Measurements from ENCODE around the gene CNTD1. TPM values are rescaled to one million over a fixed set of nuclear protein-coding genes. Genes with fewer than 3 reads are reported as not detected.

Gene CNTD1
- total and polyA plus RNA-seq, 4 donors: 0.33 to 2.1 (median 0.81) TPM; not detected in 1

DNA sequence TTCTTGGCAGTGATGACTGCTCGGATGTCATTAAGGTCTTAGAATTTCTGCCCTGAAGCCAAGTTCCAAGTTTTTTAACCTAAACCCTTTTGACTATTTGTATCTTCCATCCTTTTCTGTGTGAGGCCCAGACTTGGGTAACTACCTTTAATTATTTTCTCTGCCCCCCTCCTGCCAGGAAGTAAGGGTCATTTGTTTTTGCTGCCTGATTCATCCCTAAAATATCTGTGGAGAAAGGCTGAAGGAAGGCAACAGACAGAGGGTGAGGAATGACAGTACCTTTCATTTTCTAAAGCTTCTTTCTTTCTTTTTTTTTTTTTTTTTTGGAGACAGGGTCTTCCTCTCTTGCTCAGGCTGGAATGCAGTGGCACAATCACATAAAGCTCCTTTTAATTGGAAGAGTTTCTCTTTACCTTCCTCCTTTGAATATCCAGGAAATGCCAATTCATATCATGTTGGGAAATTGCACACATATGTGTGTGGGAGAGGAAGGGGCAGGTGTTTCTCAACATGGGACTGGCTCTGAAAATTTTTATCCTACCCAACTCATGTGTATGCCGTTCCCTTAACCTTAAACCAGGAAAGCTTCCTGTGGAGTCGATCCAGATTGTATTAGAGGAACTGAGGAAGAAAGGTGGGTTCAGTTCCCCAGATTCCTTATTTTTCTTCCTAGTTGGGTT lies 24.5 kb upstream of the CNTD1 start:
- Histone ChIP-seq H3K27me3 (ENCODE audit: control insufficient read depth in 1 of 2, insufficient read depth in 2 of 2, low read length in 1 of 2) (no peaks in the 10 kb centered on the region), H3K4me1 (ENCODE audit: control insufficient read depth in 1 of 2, insufficient read depth in 2 of 2, low read length in 2 of 2) (no peaks in the 10 kb centered on the region), H3K4me3 (ENCODE audit: low read length in 2 of 2) (peak overlapping the region in 1 of 2 donors; percentile 70), H3K36me3 (ENCODE audit: control insufficient read depth in 1 of 2, insufficient read depth in 2 of 2, low read length in 1 of 2) (peaks cover 0 to under 1% of the 10 kb centered on the region in 2 donors), H3K9me3 (ENCODE audit: control insufficient read depth, low read length) (no peaks in the 10 kb centered on the region), H3K27ac (ENCODE audit: low read depth in 1 of 2, low read length in 2 of 2) (no peak overlapping the region)
- ATAC-seq (ENCODE audit: low FRiP score) (no peak), DNase-seq (no peak)
- WGBS, 2 donors: 66 to 70% methylated on average over 3 of the region's 3 CpGs
- intact Hi-C loops (cut with DNase I): no loop called here

DNA sequence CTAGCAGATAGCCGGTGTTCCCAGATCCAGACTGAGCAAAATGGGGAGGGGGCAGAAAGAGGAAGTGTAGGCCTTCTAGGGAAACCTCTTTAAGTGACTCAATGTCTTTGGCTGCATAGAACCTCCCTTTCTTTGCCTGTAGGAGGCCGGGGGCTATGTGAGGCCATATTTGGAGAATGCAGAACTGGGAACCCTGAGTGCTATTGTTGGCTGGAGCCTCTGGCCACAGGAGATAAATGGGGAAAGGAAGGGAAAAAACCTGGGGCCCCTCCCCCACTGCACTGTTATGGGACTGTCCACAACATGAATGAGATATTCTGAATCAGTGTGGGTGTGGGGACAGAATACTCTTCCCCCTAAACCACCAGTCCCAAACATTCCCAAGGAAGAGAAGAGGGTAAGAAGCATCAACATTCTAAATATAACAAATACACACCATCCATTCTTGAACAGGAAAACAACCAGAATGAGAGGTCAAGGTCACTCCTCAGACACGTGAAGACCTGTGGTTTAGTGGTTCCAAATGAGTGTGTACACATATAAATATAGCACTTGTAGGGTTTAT lies 23.0 kb upstream of the CNTD1 start:
- H3K4me3 ChIP-seq (ENCODE audit: low read length in 2 of 2): no peak overlapping the region
- peaks cover 0 to 2% of the 10 kb centered on the region in 2 donors for H3K36me3 ChIP-seq (ENCODE audit: control insufficient read depth in 1 of 2, insufficient read depth in 2 of 2, low read length in 1 of 2)
- 38 to 40% methylated on average over 3 of the region's 3 CpGs for WGBS, 2 donors
- no peak overlapping the region for H3K27ac ChIP-seq (ENCODE audit: low read depth in 1 of 2, low read length in 2 of 2)
- intact Hi-C loops (cut with DNase I): no loop called here
- no peaks in the 10 kb centered on the region for H3K4me1 ChIP-seq (ENCODE audit: control insufficient read depth in 1 of 2, insufficient read depth in 2 of 2, low read length in 2 of 2)
- H3K9me3 ChIP-seq (ENCODE audit: control insufficient read depth, low read length): no peaks in the 10 kb centered on the region
- no peaks in the 10 kb centered on the region for H3K27me3 ChIP-seq (ENCODE audit: control insufficient read depth in 1 of 2, insufficient read depth in 2 of 2, low read length in 1 of 2)
- ATAC-seq (ENCODE audit: low FRiP score) (no peak), DNase-seq (no peak)

DNA sequence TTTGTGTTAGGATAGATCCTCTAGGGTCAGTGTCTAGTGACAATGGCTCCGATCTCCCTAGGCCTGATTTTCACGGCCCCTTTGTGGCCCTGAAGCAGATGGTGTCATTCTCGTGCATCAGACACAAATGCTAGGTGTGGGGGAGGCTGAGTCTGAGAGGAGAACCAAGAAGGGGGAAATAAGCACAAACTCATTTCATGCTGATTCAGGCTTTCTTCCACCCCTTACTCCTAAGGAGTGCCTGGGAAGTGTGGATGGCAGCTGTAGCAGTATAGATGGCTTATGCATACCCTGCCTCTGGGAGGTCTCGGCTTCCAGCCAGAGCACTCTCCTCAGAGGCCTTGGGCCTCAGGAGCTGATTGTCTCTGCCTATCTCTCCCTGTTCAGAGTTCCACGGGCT lies 20.1 kb upstream of the CNTD1 start:
- peaks cover 0 to 2% of the 10 kb centered on the region in 2 donors for H3K36me3 ChIP-seq (ENCODE audit: control insufficient read depth in 1 of 2, insufficient read depth in 2 of 2, low read length in 1 of 2)
- H3K27me3 ChIP-seq (ENCODE audit: control insufficient read depth in 1 of 2, insufficient read depth in 2 of 2, low read length in 1 of 2): no peaks in the 10 kb centered on the region
- intact Hi-C loops (cut with DNase I): no loop called here

DNA sequence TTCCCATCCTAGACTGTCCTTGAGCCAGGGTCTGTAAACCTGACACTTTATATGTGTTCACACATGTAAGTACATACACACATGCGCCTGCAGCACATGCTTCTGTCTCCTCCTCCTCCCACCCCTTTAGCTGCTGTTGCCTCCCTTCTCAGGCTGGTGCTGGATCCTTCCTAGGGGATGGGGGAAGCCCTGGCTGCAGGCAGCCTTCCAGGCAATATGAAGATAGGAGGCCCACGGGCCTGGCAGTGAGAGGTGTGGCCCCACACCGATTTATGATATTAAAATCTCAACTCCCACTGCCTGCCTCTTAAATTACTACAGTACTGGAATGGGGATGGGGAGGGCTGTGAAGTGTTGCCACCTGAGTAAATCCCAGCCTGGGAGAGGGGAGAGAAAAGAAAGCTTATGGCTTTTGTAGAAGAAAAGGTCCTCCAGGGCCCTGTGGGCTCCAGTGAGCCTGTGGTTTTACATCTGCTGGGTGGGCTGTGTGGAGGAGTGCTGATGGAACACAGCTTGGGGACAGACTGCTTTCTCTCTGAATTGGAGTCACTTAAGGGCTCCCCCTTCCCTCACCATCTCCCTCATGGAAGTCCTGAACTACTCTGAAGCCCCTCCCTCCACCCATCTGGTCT lies 19.2 kb upstream of the CNTD1 start:
- Histone ChIP-seq H3K27ac (ENCODE audit: low read depth in 1 of 2, low read length in 2 of 2) (no peak overlapping the region), H3K4me3 (ENCODE audit: low read length in 2 of 2) (no peak overlapping the region), H3K36me3 (ENCODE audit: control insufficient read depth in 1 of 2, insufficient read depth in 2 of 2, low read length in 1 of 2) (peaks cover 0 to 2% of the 10 kb centered on the region in 2 donors), H3K27me3 (ENCODE audit: control insufficient read depth in 1 of 2, insufficient read depth in 2 of 2, low read length in 1 of 2) (no peaks in the 10 kb centered on the region), H3K4me1 (ENCODE audit: control insufficient read depth in 1 of 2, insufficient read depth in 2 of 2, low read length in 2 of 2) (no peaks in the 10 kb centered on the region), H3K9me3 (ENCODE audit: control insufficient read depth, low read length) (no peaks in the 10 kb centered on the region)
- intact Hi-C loops (cut with DNase I): no loop called here
- DNase-seq (peak in 1 of 2 donors; percentile 6), ATAC-seq (ENCODE audit: low FRiP score) (no peak)
- WGBS, 2 donors: 70 to 71% methylated on average over 3 of the region's 3 CpGs

More for the DNA sequence above, 20.1 kb upstream of the CNTD1 start:
- DNase-seq: peak in 1 of 2 donors; percentile 46
- H3K27ac ChIP-seq (ENCODE audit: low read depth in 1 of 2, low read length in 2 of 2): no peak overlapping the region
- no peaks in the 10 kb centered on the region for H3K9me3 ChIP-seq (ENCODE audit: control insufficient read depth, low read length)
- H3K4me1 ChIP-seq (ENCODE audit: control insufficient read depth in 1 of 2, insufficient read depth in 2 of 2, low read length in 2 of 2): no peaks in the 10 kb centered on the region
- no peak for ATAC-seq (ENCODE audit: low FRiP score)
- H3K4me3 ChIP-seq (ENCODE audit: low read length in 2 of 2): no peak overlapping the region
- WGBS, 2 donors: 85 to 92% methylated on average over 5 of the region's 5 CpGs

DNA sequence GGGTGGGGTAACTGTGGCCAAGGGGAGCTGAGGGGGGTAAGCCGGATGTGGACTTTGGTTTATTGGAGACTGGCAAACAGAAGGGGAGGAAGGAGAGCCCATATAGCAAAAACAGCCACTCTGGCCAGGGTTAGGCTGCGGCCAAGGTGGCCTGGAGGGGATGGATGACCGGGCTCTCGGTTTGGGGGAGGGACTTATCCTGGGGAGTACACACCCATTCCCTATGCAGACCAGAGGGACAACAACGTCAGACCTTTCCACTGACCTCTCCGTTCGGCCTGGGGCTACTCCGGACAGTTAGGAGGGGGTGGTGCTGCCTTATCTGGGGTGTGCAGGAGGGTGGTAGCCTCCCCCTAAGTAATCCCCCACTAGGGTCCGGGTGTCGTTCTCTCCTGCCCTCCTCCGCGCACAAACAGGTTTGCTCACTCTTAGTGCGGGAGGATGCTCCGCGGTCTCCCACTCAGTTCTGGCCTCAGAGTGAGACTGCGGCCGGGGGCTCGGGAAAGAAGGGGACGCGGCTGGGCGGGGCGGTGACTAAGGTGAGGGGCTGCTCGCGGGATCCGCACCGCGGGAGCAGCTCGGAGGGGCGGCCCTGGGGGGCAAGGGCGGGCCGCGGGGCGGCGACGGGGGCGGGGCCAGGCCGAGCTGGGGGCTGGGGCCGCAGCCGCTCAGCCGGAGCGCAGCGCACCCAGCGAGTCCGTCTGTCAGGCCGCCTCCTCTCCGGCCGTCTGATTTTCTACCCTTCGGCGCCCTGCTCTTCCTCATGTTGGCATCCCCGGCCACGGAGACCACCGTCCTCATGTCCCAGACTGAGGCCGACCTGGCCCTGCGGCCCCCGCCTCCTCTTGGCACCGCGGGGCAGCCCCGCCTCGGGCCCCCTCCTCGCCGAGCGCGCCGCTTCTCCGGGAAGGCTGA lies 18.5 kb upstream of the CNTD1 start, which contains the start of gene WNK4:
TSS of gene WNK4 (plus strand) at position 675 of the 915 bp plus-strand sequence. CDS start at position 764, 89 bp downstream.
- Histone ChIP-seq H3K27ac (ENCODE audit: low read depth in 1 of 2, low read length in 2 of 2) (no peak within 1 kb of the TSS), H3K36me3 (ENCODE audit: control insufficient read depth in 1 of 2, insufficient read depth in 2 of 2, low read length in 1 of 2) (peaks cover 0 to 2% of the 10 kb centered on the region in 2 donors), H3K27me3 (ENCODE audit: control insufficient read depth in 1 of 2, insufficient read depth in 2 of 2, low read length in 1 of 2) (no peaks in the 10 kb centered on the region), H3K4me1 (ENCODE audit: control insufficient read depth in 1 of 2, insufficient read depth in 2 of 2, low read length in 2 of 2) (no peaks in the 10 kb centered on the region), H3K4me3 (ENCODE audit: low read length in 2 of 2) (peak within 1 kb of the TSS in 1 of 2 donors; percentile 16), H3K9me3 (ENCODE audit: control insufficient read depth, low read length) (no peaks in the 10 kb centered on the region)
- no peak for ATAC-seq (ENCODE audit: low FRiP score)
- DNase-seq: peak in 1 of 2 donors; percentile 30
- WGBS, 2 donors: 5% methylated on average over 47 to 65 of the region's 65 CpGs
- intact Hi-C loops (cut with DNase I): no loop called here

DNA sequence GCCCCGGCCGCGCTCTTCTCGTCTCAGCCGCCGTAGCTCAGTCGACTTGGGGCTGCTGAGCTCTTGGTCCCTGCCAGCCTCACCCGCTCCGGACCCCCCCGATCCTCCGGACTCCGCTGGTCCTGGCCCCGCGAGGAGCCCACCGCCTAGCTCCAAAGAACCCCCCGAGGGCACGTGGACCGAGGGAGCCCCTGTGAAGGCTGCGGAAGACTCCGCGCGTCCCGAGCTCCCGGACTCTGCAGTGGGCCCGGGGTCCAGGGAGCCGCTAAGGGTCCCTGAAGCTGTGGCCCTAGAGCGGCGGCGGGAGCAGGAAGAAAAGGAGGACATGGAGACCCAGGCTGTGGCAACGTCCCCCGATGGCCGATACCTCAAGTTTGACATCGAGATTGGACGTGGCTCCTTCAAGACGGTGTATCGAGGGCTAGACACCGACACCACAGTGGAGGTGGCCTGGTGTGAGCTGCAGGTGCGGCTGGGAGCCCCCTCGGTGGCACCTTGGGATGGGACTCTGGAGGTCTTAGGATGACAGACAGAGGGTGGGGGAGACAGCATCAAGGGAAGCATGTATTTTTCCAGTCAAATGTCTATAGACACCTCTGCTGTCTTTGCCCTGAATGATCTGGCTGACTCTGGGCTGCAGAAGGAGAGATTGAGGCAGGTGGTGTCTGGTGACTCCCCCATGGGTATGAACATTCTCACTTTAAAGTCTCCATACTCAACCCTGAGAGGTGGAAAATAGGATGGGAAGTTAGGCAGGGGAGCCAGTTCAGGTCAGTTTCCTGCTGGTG lies 17.6 kb upstream of the CNTD1 start:
- H3K4me1 ChIP-seq (ENCODE audit: control insufficient read depth in 1 of 2, insufficient read depth in 2 of 2, low read length in 2 of 2): no peaks in the 10 kb centered on the region
- ATAC-seq (ENCODE audit: low FRiP score): no peak
- WGBS, 2 donors: 6 to 8% methylated on average over 39 of the region's 39 CpGs

DNA sequence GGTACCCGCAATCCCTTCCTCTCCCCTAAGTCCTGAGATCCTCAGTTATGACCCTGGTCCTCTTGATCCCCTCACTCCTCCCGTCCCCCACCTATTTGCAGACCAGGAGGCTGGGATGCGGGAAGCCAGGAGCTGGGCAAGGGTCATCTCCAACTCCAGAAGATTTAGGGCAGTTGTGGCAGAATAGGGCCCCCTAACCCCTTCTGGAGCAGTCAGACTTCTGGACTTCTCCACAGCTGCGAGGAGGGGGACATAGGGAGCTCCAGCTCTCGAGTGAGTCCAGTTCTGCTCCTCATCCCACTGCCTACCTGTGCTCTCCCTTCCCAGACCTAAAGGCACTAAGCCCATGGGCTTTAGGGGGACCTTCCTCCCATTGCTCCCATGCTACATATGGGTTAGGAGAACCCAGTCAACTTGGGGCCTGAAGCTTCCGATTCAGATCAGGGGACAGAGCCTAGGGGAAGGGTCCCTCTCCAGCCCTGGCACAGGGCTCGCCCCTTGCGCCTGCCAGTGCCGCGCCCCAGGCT lies 17.0 kb upstream of the CNTD1 start:
- H3K27me3 ChIP-seq (ENCODE audit: control insufficient read depth in 1 of 2, insufficient read depth in 2 of 2, low read length in 1 of 2): no peaks in the 10 kb centered on the region
- intact Hi-C loops (cut with DNase I): no loop called here
- whole genome bisulfite sequencing, 2 donors: 30 to 36% methylated on average over 10 of the region's 10 CpGs
- H3K36me3 ChIP-seq (ENCODE audit: control insufficient read depth in 1 of 2, insufficient read depth in 2 of 2, low read length in 1 of 2): peaks cover 0 to 2% of the 10 kb centered on the region in 2 donors
- H3K9me3 ChIP-seq (ENCODE audit: control insufficient read depth, low read length): no peaks in the 10 kb centered on the region
- no peak for DNase-seq
- H3K4me1 ChIP-seq (ENCODE audit: control insufficient read depth in 1 of 2, insufficient read depth in 2 of 2, low read length in 2 of 2): no peaks in the 10 kb centered on the region
- H3K4me3 ChIP-seq (ENCODE audit: low read length in 2 of 2): no peak overlapping the region
- peak; percentile 19 for ATAC-seq (ENCODE audit: low FRiP score)
- no peak overlapping the region for H3K27ac ChIP-seq (ENCODE audit: low read depth in 1 of 2, low read length in 2 of 2)

More for the DNA sequence above, 17.6 kb upstream of the CNTD1 start:
- peaks cover 0 to 2% of the 10 kb centered on the region in 2 donors for H3K36me3 ChIP-seq (ENCODE audit: control insufficient read depth in 1 of 2, insufficient read depth in 2 of 2, low read length in 1 of 2)
- H3K9me3 ChIP-seq (ENCODE audit: control insufficient read depth, low read length): no peaks in the 10 kb centered on the region
- H3K27me3 ChIP-seq (ENCODE audit: control insufficient read depth in 1 of 2, insufficient read depth in 2 of 2, low read length in 1 of 2): no peaks in the 10 kb centered on the region
- no peak overlapping the region for H3K27ac ChIP-seq (ENCODE audit: low read depth in 1 of 2, low read length in 2 of 2)
- H3K4me3 ChIP-seq (ENCODE audit: low read length in 2 of 2): no peak overlapping the region
- DNase-seq: no peak
- intact Hi-C loops (cut with DNase I): no loop called here
